GM20000 (cell line): Measurements from ENCODE around the gene SNX22.

Source experiments
- DNase-seq: peaks from one replicate; pipeline ENCODE4 v3.0.0; 2012; ENCODE audit warnings: low spot score
- CTCF ChIP-seq: IDR thresholded peaks from 2 replicates; pipeline ENCODE4 v1.5.1; 2012; ENCODE audit warnings: mild to moderate bottlenecking, control low read depth; ENCODE audit errors: extremely low read depth, missing control alignments

The SNX22 gene

DNA sequence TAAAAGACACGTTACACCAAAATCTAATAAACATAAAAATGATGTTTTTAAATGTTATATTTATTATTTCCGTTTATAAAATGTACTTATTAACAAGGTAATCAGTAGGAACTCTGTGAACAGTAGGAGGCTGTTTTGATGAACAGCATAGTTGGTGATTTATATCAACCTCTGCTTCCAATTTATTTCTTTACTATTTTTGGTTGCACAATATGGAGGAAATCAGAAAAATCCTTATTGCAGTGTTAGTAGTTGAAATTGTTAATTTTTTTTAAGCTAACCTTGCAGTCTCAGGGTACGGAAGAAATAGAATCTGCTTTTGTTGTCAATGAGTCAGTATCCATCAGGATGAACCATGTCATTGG, 5.0 kb upstream of the SNX22 start:
- no peak for TF ChIP-seq CTCF
- no peak for DNase-seq

- no peak for TF ChIP-seq CTCF
- no peak for DNase-seq
Measured at GRCh38 chr15:64146885-64147681, 4.4 kb upstream of the SNX22 start.

GRCh38 chr15:64148168-64148567, 3.4 kb upstream of the SNX22 start:
- DNase-seq, result no peak
- TF ChIP-seq CTCF, result no peak

GRCh38 chr15:64148581-64148980, 3.0 kb upstream of the SNX22 start:
- DNase-seq, result no peak
- TF ChIP-seq CTCF, result no peak

GRCh38 chr15:64149424-64149823, 2.1 kb upstream of the SNX22 start:
- DNase-seq, result no peak

GRCh38 chr15:64149893-64150578, 1.5 kb upstream of the SNX22 start:
- DNase-seq, result peak; percentile 32
- no peak for TF ChIP-seq CTCF

More at GRCh38 chr15:64149424-64149823, 2.1 kb upstream of the SNX22 start:
- peak; percentile 19 for TF ChIP-seq CTCF
